Fibroblast of lung (primary cell): Measurements from ENCODE around the gene CAMTA1. TPM values are rescaled to one million over a fixed set of nuclear protein-coding genes. Genes with fewer than 3 reads are reported as not detected.

Source experiments
- DNase-seq, 2 donors: peaks; one replicate each; pipeline versions ENCODE4 v3.0.0 to v3.0.0-alpha.2; 2010; ENCODE audit warnings: low read depth in 2 of 2
- H2AFZ ChIP-seq: 2 replicates; pipeline ENCODE4 v1.5.1; 2012; ENCODE audit warnings: low read length, control low read depth, inconsistent platforms
- H3K27ac ChIP-seq: 2 replicates; pipeline ENCODE4 v1.5.1; 2011; ENCODE audit warnings: low read length, control low read depth; ENCODE audit not compliant: insufficient read depth
- H3K27me3 ChIP-seq: 2 replicates; pipeline ENCODE4 v1.5.1; 2011; ENCODE audit warnings: mild to moderate bottlenecking, low read length; ENCODE audit not compliant: control insufficient read depth, insufficient read depth
- H3K36me3 ChIP-seq: 2 replicates; pipeline ENCODE4 v1.5.1; 2011; ENCODE audit warnings: low read length; ENCODE audit not compliant: control insufficient read depth, insufficient read depth
- H3K4me1 ChIP-seq: 2 replicates; pipeline ENCODE4 v1.5.1; 2011; ENCODE audit warnings: low read length; ENCODE audit not compliant: control insufficient read depth, insufficient read depth; ENCODE audit errors: extremely low read depth
- H3K4me2 ChIP-seq: 2 replicates; pipeline ENCODE4 v1.5.1; 2011; ENCODE audit warnings: low read length, control low read depth; ENCODE audit not compliant: insufficient read depth; ENCODE audit errors: extremely low read depth
- H3K4me3 ChIP-seq, 4 experiments: fragments of 200-600 bp in 1 of 4; sonication (generic) in 1 of 4; replicated peaks in 1 of 4; 2 replicates each; pipeline ENCODE4 v1.5.1; 2011 to 2016; ENCODE audit warnings: low read length in 4 of 4, low read depth in 3 of 4, mild to moderate bottlenecking in 3 of 4, control low read depth in 2 of 4, inconsistent platforms in 1 of 4, mixed read lengths in 1 of 4; ENCODE audit not compliant: insufficient read depth in 1 of 4; ENCODE audit errors: control extremely low read depth in 1 of 4
- H3K79me2 ChIP-seq: 2 replicates; pipeline ENCODE4 v1.5.1; 2012; ENCODE audit warnings: mild to moderate bottlenecking, low read length, inconsistent platforms; ENCODE audit not compliant: control insufficient read depth, insufficient read depth
- H3K9ac ChIP-seq: 2 replicates; pipeline ENCODE4 v1.5.1; 2011; ENCODE audit warnings: mild to moderate bottlenecking, low read length, control low read depth; ENCODE audit not compliant: insufficient read depth
- H3K9me3 ChIP-seq: 2 replicates; pipeline ENCODE4 v1.5.1; 2012; ENCODE audit warnings: low read depth, low read length; ENCODE audit not compliant: control insufficient read depth, insufficient read depth
- H4K20me1 ChIP-seq: 2 replicates; pipeline ENCODE4 v1.5.1; 2011; ENCODE audit warnings: low read length; ENCODE audit not compliant: control insufficient read depth, insufficient read depth; ENCODE audit errors: extremely low read depth
- EZH2 ChIP-seq: IDR thresholded peaks from 2 replicates; pipeline ENCODE4 v1.5.1; 2012; ENCODE audit warnings: low read length, control low read depth, mild to moderate bottlenecking; ENCODE audit errors: missing control alignments
- polyA plus RNA-seq, 2 donors: library from polyadenylated mRNA; depleted of rRNA in 1 of 2; stranded (reverse) in 1 of 2; unstranded in 1 of 2; fragments of >200 nt; gene quantifications; 2 replicates each; pipeline ENCODE4 v1.2.1, GENCODE V29; 2011 to 2012; ENCODE audit warnings: missing spikeins in 1 of 2
- total RNA-seq: library from RNA; depleted of rRNA; stranded (reverse); fragments of >200 nt; gene quantifications from 2 replicates; pipeline ENCODE4 v1.2.1, GENCODE V29; 2014
- TF ChIP-seq, protein P1 (sequence below), 2 donors: IDR thresholded peaks in 1 of 2; conservative IDR thresholded peaks in 1 of 2; 1 replicate in 1 of 2; 2 replicates in 1 of 2; pipeline ENCODE4 v1.5.1; 2011 to 2012; ENCODE audit warnings: low read length in 2 of 2, control low read depth in 1 of 2, inconsistent platforms in 1 of 2, low read depth in 1 of 2, mild to moderate bottlenecking in 1 of 2

CAMTA1 gene
- total and polyA plus RNA-seq, 2 donors (not counting 1 experiment from before 2014, with no cell fraction given) = 47.6 to 86.0 TPM

DNA sequence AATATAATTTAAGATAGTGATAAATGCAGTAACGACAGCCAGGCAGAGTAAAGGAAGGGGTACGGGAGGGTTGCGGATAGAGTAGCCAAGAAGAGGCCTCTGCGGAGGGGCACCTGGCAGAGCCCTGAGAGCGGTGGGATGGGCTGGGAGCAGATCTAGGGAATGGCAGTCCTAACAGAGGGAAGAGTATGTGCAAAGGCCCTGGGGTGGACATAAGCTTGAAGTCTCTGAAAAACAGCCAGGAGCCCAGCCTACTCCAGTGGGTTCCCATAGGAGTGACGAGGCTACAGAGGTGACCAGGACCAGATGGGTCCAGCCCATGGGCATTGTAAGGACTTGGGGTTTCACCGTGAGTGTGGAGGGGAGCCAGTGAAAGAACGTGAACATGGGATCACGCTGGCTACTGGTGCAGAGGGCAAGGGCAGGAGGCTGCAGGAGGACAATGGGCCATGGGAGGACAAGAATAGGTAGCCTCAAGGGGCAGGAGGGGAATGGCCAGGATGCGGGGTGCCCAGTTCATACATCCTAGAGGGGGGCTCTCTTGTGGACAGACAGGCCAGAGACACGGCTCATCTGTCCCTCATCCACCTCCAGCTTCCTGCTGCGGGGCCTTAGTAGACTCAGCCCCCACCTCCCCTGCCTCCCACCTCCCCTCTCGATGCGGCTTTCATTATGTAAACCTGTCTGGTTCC, 800.1 kb downstream of the CAMTA1 start:
- DNase-seq = no peak
- H2AFZ ChIP-seq = no peak overlapping the region
- H3K4me2 ChIP-seq = no peak overlapping the region
- H3K9ac ChIP-seq = no peak overlapping the region
- H3K4me3 ChIP-seq = no peak overlapping the region
- H3K4me1 ChIP-seq = no peaks in the 10 kb centered on the region
- no peaks in the 10 kb centered on the region for H3K79me2 ChIP-seq
- TF ChIP-seq, protein P1, sequence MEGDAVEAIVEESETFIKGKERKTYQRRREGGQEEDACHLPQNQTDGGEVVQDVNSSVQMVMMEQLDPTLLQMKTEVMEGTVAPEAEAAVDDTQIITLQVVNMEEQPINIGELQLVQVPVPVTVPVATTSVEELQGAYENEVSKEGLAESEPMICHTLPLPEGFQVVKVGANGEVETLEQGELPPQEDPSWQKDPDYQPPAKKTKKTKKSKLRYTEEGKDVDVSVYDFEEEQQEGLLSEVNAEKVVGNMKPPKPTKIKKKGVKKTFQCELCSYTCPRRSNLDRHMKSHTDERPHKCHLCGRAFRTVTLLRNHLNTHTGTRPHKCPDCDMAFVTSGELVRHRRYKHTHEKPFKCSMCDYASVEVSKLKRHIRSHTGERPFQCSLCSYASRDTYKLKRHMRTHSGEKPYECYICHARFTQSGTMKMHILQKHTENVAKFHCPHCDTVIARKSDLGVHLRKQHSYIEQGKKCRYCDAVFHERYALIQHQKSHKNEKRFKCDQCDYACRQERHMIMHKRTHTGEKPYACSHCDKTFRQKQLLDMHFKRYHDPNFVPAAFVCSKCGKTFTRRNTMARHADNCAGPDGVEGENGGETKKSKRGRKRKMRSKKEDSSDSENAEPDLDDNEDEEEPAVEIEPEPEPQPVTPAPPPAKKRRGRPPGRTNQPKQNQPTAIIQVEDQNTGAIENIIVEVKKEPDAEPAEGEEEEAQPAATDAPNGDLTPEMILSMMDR (conservative IDR thresholded peaks at IDR 0.05 in 1 of 2, IDR thresholded peaks at IDR 0.05 in 1 of 2; ENCODE audit: low read depth in 1 of 2, low read length in 2 of 2) = no peak
- no peak for TF ChIP-seq EZH2
- no peaks in the 10 kb centered on the region for H4K20me1 ChIP-seq
- H3K36me3 ChIP-seq = no peaks in the 10 kb centered on the region
- no peaks in the 10 kb centered on the region for H3K27me3 ChIP-seq
- no peak overlapping the region for H3K27ac ChIP-seq
- no peaks in the 10 kb centered on the region for H3K9me3 ChIP-seq

DNA sequence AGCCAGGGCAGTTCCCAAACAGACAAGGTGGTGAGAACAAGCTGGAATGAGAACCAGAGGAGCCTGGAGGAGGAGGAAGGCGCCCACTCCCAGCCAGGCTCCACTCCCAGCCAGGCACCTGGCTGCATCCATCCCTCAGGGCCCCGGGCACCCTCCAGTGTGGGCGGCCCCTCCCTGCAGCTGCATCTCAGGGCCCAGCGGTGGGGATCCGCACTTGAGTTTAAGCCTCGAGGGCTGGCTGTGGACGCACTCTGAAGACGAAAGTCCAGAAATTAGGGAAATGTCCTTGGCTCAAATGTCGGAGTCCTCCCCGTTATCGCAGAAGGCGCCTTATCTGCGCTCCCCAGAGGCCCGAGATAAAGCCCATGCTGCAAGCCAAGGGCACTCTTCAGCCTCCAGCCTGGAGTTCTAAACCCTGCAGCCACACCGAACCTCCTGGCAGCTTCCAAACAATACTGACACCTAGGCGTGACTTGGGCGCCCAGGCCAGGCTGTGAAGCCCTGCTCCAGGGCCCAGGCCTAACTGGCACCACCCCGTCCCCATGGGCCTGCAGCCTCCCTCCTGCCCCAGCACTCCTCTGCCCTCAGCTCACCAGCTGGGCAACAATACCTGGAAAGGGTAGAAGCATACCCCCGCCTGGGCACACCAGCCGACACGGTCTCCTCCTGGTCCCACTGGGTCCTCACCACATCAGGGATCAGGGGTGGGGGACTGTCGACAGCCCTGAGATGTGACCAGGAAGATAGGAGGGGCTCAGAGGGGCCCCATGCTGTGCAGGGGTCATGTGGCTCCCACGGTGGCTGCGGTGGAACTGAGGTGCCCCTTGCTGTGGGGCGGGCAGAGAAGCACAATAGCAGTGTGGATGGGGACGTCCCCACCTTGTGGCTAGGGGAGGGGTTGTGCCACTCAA, 801.0 kb downstream of the CAMTA1 start:
- no peak for DNase-seq
- no peaks in the 10 kb centered on the region for H3K79me2 ChIP-seq

More for the DNA sequence above, 801.0 kb downstream of the CAMTA1 start:
- Histone ChIP-seq H4K20me1 (no peaks in the 10 kb centered on the region), H3K4me3 (no peak overlapping the region), H2AFZ (no peak overlapping the region), H3K4me1 (no peaks in the 10 kb centered on the region), H3K9me3 (no peaks in the 10 kb centered on the region), H3K27ac (no peak overlapping the region), H3K36me3 (no peaks in the 10 kb centered on the region), H3K9ac (no peak overlapping the region), H3K4me2 (no peak overlapping the region), H3K27me3 (no peaks in the 10 kb centered on the region)
- TF ChIP-seq, protein P1 (conservative IDR thresholded peaks at IDR 0.05 in 1 of 2, IDR thresholded peaks at IDR 0.05 in 1 of 2; ENCODE audit: low read depth in 1 of 2, low read length in 2 of 2) = no peak
- no peak for TF ChIP-seq EZH2
